AG08396 (cell line): ENCODE data around the gene SELENBP1.
"Not testable (repeated sequence)": the region's sequence is repeated elsewhere in the genome, so short reads cannot be mapped to it uniquely, and the experiment has no call there.

ENCODE experiments used
- DNase-seq: peaks from one replicate; pipeline ENCODE4 v3.0.0; 2012; ENCODE audit warnings: low spot score, mixed read lengths

Gene SELENBP1

GRCh38 chr1:151372058-151372934 lies at the start of gene SELENBP1:
Gene SELENBP1, minus strand, starts transcription at chr1:151372705. Its CDS starts 64 bp downstream, at chr1:151372641.
- peak; percentile 78 for DNase-seq

GRCh38 chr1:151419819-151420218 lies 47.3 kb upstream of the SELENBP1 start:
- DNase-seq: no peak

GRCh38 chr1:151418081-151418480 lies 45.6 kb upstream of the SELENBP1 start:
- DNase-seq: no peak

- no peak for DNase-seq
Measured at GRCh38 chr1:151416231-151416630, 43.7 kb upstream of the SELENBP1 start.

GRCh38 chr1:151411884-151412283 lies 39.4 kb upstream of the SELENBP1 start:
- DNase-seq: no peak

GRCh38 chr1:151408891-151409290 lies 36.4 kb upstream of the SELENBP1 start:
- no peak for DNase-seq

- no peak for DNase-seq
Measured at GRCh38 chr1:151407304-151407703, 34.8 kb upstream of the SELENBP1 start.

GRCh38 chr1:151406176-151406575 lies 33.7 kb upstream of the SELENBP1 start:
- DNase-seq: no peak

GRCh38 chr1:151405187-151405951 lies 32.9 kb upstream of the SELENBP1 start:
- DNase-seq: no peak

- no peak for DNase-seq
Measured at GRCh38 chr1:151403612-151404011, 31.1 kb upstream of the SELENBP1 start.

- no peak for DNase-seq
Measured at GRCh38 chr1:151402764-151403163, 30.3 kb upstream of the SELENBP1 start.

- no peak for DNase-seq
Measured at GRCh38 chr1:151401860-151402259, 29.4 kb upstream of the SELENBP1 start.

GRCh38 chr1:151401125-151401788 lies 28.8 kb upstream of the SELENBP1 start:
- no peak for DNase-seq

- peak; percentile 86 for DNase-seq
Measured at GRCh38 chr1:151399324-151400171, 27.0 kb upstream of the SELENBP1 start, which contains the start of gene PSMB4. Gene PSMB4, plus strand, starts transcription at chr1:151399573. Its CDS starts 15 bp downstream, at chr1:151399588.

GRCh38 chr1:151396265-151396664 lies 23.8 kb upstream of the SELENBP1 start:
- DNase-seq: not testable (repeated sequence)

GRCh38 chr1:151393583-151393982 lies 21.1 kb upstream of the SELENBP1 start:
- no peak for DNase-seq

- no peak for DNase-seq
Measured at GRCh38 chr1:151391079-151391563, 18.6 kb upstream of the SELENBP1 start.

GRCh38 chr1:151390221-151391078 lies 17.9 kb upstream of the SELENBP1 start:
- DNase-seq: not testable (repeated sequence)

- no peak for DNase-seq
Measured at GRCh38 chr1:151386002-151386401, 13.5 kb upstream of the SELENBP1 start.

GRCh38 chr1:151384584-151384983 lies 12.1 kb upstream of the SELENBP1 start:
- DNase-seq: no peak
